KOPT-K1 (cell line): ENCODE measurements around the gene DHX57.

Experiments
- H3K27ac ChIP-seq: fragments of 200-600 bp; sonication (generic); 2 replicates; pipeline ENCODE4 v1.5.1; 2016; ENCODE audit warnings: antibody characterized with exemption, mild to moderate bottlenecking, low read depth, low read length; ENCODE audit not compliant: poor library complexity, severe bottlenecking
- H3K36me3 ChIP-seq: fragments of 200-600 bp; sonication (generic); 2 replicates; pipeline ENCODE4 v1.5.1; 2017; ENCODE audit warnings: antibody characterized with exemption, mild to moderate bottlenecking, low read length, moderate library complexity; ENCODE audit not compliant: insufficient read depth
- H3K9me3 ChIP-seq: fragments of 200-600 bp; sonication (generic); 2 replicates; pipeline ENCODE4 v1.5.1; 2017; ENCODE audit warnings: antibody characterized with exemption, low read length, mild to moderate bottlenecking; ENCODE audit not compliant: insufficient read depth, poor library complexity, severe bottlenecking

The DHX57 gene

DNA sequence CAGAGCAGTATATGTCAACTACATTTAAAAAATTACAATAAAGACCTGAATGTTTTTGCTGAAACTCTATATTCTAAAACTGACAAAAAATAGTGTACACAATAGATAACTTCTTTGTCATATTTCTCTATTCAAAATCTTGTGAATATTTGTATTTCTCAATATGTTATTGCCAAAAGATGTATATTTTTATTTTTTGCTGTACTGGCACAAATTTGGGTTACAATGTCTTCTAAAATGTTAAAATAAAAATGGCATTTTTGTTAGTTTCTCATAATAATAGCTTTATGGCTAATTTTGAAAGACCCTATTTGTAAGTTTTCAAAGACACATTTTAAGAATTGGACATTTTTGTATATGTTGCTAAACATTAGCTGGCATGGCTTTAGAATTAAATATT lies 13.3 kb upstream of the DHX57 start:
- Histone ChIP-seq H3K27ac (no peak overlapping the region), H3K9me3 (no peaks in the 10 kb centered on the region), H3K36me3 (no peaks in the 10 kb centered on the region)

DNA sequence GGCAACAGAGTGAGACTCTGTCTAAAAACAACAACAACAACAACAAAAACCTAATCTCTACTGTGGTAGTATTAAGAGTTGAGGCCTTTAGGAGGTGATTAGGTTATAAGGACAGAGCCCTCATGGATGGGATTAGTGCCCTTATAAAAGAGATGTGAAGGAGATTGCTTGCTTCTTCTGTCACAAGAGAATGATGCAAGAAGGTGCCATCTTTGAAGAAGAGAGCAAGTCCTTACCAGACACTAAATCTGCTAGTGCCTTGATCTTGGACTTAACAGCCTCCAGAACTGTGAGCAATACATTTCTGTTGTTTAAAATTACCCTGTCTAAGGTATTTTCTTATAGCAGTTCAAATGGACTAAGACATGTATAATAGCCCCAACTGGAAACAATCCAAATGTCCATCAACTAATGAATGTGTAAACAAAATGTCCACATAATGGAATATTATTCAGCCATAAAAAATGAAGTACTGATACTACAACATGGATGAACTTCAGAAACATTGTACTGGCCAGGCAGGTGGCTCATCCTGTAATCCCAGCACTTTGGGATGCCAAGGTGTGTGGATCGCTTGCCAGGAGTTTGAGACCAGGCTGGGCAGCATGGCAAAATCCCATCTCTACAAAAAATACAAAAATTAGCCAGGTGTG lies 12.3 kb upstream of the DHX57 start:
- no peak overlapping the region for H3K27ac ChIP-seq
- H3K36me3 ChIP-seq = no peaks in the 10 kb centered on the region

DNA sequence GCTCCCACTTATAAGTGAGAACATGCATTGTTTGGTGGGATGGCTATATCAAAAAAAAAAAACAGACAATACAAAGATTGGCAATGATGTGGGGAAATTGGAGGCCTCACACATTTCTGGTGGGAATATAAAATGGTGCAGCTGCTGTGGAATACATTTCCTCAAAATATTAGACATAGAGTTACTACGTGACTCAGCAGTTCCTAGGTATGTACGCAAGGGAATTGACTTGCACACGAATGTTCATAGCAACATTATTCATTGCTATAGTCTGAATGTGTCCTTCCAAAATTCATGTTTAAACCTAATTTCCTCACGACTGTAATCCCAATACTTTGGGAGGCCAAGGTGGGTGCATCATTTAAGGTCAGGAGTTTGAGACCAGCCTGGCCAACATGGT lies 11.6 kb upstream of the DHX57 start:
- Histone ChIP-seq H3K27ac (no peak overlapping the region), H3K9me3 (no peaks in the 10 kb centered on the region), H3K36me3 (no peaks in the 10 kb centered on the region)

More for the DNA sequence above, 12.3 kb upstream of the DHX57 start:
- H3K9me3 ChIP-seq = no peaks in the 10 kb centered on the region

DNA sequence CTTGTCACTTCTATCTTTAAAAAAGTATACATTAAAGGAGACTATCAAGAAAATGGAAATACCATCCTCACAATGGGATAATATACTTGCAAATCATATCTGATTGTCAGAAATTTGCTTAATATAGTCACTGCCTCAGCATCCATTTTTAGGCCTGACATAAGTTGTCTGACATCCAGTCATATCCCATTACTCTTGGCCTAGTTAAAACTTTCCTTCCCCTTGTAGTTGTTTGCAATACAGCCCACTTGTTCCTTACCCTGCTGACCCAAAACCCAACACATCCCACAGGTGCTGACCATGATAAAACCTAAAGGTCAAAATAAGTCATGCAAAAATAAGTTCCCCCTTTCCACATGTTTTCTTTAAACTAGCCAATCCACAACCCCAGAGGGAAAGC lies 10.3 kb upstream of the DHX57 start:
- H3K9me3 ChIP-seq = no peaks in the 10 kb centered on the region
- H3K36me3 ChIP-seq = no peaks in the 10 kb centered on the region
- no peak overlapping the region for H3K27ac ChIP-seq

DNA sequence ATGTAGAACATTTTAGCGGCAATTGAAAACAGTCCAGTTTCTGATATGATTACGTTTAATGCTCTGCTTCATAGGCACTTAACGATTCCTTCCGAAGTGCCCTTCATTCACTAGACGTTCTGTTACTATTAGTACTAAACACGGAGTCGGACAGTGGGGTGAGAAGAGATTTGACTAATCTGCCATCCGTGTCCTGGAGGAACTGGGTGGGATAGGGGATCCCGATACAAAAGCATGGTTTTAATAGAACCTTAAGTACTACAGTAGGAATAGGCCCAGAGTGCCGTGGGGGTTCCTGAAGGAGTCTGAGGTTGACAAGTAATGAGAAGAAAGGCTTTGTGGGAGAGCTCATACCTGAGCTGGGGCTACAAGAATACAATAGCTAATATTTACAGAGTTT lies 673 bp upstream of the DHX57 start:
- peaks cover 13% of the 10 kb centered on the region for H3K9me3 ChIP-seq
- H3K36me3 ChIP-seq = no peaks in the 10 kb centered on the region
- no peak overlapping the region for H3K27ac ChIP-seq

DNA sequence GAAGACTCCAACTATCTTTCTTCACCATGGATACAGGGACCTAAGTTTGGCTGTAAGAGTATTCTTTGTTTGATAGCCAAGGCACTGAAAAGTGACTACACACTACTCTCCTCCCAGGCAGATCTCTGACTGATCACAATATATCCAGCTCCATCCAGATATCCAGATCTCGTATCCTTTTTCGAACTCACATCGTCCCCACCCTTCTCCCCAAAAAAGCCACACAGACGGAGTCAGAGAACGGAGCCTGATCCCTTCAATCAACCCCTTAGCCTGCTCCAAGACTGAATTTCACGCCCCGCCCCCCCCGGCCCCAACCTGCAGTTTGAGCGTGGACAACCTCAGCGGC lies 533 bp downstream of the DHX57 start:
- peak overlapping the region; percentile 49 for H3K27ac ChIP-seq
- H3K9me3 ChIP-seq = peaks cover 15% of the 10 kb centered on the region
- no peaks in the 10 kb centered on the region for H3K36me3 ChIP-seq

DNA sequence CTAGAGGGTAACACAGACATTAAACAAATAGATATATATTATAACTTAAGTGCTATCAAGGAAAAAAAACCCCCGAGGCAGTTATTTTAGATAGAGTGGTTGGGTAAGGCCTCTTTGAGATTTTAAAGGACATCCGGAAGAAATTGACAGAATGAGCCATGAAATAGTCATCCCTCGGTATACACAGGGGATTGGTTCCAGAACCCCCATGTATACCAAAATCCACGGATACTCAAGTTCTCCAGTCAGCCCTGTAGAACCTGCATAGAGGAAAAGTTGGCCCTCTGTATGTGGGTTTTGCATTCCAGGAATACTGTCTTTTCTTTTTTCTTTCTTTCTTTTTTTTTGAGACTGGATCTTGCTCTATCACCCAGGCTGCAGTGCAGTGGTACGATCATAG lies 2.0 kb downstream of the DHX57 start:
- H3K27ac ChIP-seq = no peak overlapping the region
- peaks cover 18% of the 10 kb centered on the region for H3K9me3 ChIP-seq
- H3K36me3 ChIP-seq = no peaks in the 10 kb centered on the region

DNA sequence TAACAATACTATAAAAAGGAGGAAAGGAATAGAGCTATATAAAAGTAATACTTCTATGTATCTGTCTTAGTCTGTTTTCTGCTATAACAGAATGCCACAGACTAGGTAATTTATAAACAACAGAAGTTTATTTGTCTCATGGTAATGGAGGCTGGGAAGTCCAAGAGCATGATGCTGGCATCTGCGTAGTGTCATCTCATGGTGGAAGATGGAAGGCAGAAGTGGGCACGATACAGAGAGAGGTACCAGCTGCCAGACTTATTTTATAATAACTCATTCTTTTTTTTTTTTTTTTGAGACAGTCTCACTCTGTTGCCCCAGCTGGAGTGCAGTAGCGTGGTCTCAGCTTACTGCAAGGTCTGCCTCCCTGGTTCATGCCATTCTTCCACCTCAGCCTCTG lies 4.3 kb downstream of the DHX57 start:
- H3K9me3 ChIP-seq = peaks cover 18% of the 10 kb centered on the region

DNA sequence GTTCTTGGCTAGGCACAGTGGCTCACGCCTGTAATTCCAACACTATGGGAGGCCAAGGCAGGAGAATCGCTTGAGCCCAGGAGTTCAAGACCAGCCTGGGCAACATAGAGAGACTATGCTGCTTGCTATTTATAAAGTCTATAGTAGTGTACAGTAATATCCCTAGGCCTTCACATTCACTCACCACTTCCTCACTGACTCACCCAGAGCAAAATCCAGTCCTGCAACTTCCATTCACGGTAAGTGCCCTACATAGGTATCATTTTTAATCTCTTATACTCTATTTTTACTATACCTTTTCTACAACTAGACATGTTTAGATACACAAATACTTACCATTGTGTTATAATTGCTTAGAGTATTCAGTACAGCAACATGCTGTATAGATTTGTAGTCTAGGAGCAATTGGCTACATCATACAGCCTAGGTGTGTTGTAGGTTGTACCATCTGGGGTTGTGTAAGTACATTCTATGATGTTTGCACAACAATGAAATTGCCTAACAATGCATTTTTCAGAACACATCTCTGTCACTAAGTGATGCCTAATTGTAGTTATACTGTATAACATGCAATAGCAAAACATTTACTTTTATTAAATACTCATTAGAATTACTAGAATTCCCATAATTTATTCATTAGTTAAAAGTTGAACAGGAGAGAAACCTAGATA lies 8.8 kb downstream of the DHX57 start:
- Histone ChIP-seq H3K9me3 (peaks cover 8% of the 10 kb centered on the region), H3K36me3 (peaks cover 32% of the 10 kb centered on the region), H3K27ac (no peak overlapping the region)

More for the DNA sequence above, 4.3 kb downstream of the DHX57 start:
- peaks cover 12% of the 10 kb centered on the region; the same call in 1 of the 2 replicates for H3K36me3 ChIP-seq
- no peak overlapping the region for H3K27ac ChIP-seq

DNA sequence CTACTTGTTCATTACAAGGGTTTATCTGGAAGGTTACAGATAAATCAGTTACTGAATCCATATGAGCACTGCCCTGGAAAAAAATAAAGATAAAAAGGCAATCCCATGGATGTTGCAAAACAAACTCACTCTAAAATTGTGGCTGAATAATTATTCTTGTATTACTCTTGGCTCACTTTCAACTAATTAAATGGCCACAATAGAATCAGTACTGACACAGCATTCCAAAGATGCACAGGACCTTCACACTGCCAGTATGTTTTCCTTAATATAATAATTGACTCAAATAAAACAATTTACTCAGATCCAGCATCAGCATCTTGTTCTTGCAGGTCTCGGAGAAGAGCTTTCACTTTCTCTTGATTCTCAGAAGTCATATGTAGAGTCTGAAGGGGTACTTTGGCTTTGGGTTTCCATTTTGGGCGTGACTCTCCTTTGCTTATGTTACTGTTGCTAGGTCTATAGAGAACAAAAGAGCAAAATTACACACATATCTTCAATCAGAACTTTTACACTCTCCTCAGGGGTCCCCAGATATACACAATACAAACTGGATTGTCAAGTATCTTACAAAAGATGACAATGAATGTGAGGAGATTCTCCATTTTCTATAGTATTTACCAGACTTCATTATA lies 12.6 kb downstream of the DHX57 start:
- Histone ChIP-seq H3K27ac (no peak overlapping the region), H3K36me3 (peaks cover 64% of the 10 kb centered on the region), H3K9me3 (no peaks in the 10 kb centered on the region)

DNA sequence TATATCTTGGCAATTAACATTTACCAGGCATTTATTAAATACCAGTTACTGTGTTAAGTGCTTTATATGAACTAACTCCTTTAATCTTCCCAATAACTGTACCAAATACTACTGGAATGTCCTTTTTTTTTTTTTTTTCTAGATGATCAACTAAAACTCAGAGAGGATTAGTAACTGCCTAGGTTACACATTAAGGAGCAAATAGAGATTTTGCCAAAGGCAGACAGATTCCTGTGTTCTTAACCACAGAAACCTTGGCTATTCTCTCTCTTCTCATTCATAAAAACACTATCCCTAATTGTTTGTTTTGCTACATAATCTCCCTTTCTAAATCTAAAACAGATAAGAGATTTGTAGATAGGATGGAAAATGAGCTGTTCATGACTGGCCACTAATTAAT lies 13.3 kb downstream of the DHX57 start:
- Histone ChIP-seq H3K27ac (no peak overlapping the region), H3K36me3 (peaks cover 69% of the 10 kb centered on the region), H3K9me3 (no peaks in the 10 kb centered on the region)

DNA sequence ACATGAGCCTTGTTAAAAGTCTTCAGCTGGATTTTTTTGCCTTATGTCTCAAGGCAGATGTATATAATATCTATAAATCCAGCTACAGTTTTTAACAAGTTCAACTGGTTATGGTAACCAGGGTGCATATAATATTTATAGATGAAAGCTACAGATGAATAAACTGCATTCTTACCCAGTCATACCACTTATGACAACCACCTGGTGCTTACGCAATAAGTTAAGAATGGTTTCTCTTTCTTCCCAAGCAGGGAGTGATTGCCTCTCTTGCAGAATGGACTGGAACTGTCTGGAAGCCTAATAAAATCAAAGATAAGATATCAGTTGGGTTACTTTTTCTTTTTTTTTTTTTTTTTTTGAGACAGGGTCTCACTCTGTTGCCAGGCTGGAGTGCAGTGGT lies 19.6 kb downstream of the DHX57 start:
- no peaks in the 10 kb centered on the region for H3K9me3 ChIP-seq
- H3K36me3 ChIP-seq = peaks cover 83% of the 10 kb centered on the region
- H3K27ac ChIP-seq = no peak overlapping the region

DNA sequence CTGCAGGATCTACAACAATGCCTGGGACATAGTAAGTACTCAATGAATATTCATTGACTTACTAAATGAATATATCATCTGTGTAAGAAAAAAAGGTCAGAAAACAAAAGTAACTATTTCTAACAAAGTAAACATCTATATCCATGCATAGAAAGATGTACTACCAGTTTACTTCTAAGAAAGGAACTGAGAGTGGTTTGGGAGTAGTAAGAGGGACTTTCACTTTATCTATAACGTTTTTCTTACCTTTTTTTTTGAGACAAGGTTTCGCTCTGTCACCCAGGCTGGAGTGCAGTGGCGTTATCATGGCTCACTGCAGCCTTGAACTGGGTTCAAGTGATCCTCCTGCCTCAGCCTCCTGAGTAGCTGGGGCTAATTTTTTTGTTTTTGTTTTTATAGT lies 25.7 kb downstream of the DHX57 start:
- Histone ChIP-seq H3K36me3 (peaks cover 77% of the 10 kb centered on the region), H3K27ac (no peak overlapping the region)

DNA sequence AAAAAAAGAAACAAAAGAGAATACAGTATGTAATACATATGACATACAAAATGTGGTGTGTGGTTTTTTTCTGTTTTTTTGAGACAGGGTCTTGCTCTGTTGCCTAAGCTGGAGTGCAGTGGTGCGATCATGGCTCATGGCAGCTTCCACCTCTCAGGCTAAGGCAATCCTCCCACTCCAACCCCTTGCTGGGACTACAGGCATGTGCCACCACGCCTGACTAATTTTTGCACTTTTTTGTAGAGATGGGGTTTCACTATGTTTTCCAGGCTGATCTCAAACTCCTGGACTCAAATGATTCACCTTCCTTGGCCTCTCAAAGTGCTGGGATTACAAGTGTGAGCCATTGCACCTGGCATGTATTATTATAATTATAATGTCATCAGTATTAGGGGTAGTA lies 38.9 kb downstream of the DHX57 start:
- no peak overlapping the region for H3K27ac ChIP-seq
- peaks cover 59% of the 10 kb centered on the region for H3K36me3 ChIP-seq
- H3K9me3 ChIP-seq = no peaks in the 10 kb centered on the region

More for the DNA sequence above, 25.7 kb downstream of the DHX57 start:
- H3K9me3 ChIP-seq = no peaks in the 10 kb centered on the region

DNA sequence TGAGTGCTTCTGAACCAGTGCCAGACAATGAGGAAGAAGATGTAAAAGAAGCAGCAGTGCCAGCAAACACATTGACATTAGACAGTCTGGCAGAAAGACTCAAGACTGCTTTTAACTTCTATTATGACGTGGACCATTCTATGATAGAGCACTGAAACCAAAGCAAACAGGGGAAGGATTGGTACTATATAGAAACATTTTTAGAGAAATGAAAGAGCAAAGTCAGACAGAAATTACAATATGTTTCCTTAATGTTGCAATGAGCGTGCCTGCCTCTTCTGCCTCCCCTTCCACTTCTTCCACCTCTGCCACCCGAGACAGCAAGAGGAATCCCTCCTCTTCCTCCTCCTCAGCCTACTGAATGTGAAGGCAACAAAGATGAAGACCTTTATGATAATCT lies 39.7 kb downstream of the DHX57 start:
- H3K9me3 ChIP-seq = no peaks in the 10 kb centered on the region
- H3K27ac ChIP-seq = no peak overlapping the region
- H3K36me3 ChIP-seq = peaks cover 51% of the 10 kb centered on the region
